Body of pancreas (tissue), 4 donors: ENCODE results near the gene SFXN2.

Experiments
- POLR2A ChIP-seq, 3 donors: fragments of 450-650 bp; IDR thresholded peaks; one replicate each; pipeline ENCODE4 v1.6.1; 2016; ENCODE audit warnings: antibody characterized with exemption in 3 of 3, mild to moderate bottlenecking in 2 of 3
- TF ChIP-seq, protein P1 (sequence below), 7 experiments: fragments of 450-650 bp in 4 of 7; fragments of 200-600 bp in 3 of 7; sonication (generic) in 3 of 7; IDR thresholded peaks; one replicate each; pipeline ENCODE4 v1.5.1; 2016 to 2019; ENCODE audit warnings: antibody characterized with exemption in 7 of 7

DNA sequence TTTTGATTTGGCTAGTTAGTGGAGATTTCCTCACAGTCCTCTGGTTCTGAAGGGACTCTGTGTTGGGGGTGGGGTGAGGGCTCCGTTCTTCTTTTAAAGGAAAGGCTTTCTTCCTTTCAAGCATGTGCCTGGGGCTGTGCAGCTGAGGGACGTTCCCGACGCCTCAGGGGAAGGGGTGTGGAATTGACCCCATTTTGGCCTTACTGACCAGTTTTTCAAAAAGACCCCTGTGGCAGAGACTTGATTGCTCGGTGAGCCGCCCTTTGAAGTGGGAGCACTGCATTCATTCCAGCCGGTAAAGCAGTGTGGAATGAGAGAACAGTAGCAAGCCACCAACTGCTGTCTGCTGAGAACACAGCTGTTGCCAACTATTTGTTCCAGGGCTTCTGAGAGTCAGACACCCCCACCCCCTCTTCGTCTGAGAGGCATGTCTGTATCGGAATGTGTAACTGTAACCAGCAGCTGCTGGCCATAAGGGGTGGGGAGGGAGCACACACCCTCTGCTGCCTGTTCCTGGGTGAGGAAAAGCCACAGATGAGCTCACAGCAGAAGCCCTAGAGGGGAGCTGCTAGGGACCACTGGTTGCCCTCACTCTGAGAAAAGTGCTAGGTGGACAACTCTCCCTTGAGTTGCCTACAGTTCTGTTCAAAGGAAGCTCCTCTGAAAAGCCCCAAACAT, 62.5 kb downstream of the SFXN2 start:
- TF ChIP-seq, protein P1, sequence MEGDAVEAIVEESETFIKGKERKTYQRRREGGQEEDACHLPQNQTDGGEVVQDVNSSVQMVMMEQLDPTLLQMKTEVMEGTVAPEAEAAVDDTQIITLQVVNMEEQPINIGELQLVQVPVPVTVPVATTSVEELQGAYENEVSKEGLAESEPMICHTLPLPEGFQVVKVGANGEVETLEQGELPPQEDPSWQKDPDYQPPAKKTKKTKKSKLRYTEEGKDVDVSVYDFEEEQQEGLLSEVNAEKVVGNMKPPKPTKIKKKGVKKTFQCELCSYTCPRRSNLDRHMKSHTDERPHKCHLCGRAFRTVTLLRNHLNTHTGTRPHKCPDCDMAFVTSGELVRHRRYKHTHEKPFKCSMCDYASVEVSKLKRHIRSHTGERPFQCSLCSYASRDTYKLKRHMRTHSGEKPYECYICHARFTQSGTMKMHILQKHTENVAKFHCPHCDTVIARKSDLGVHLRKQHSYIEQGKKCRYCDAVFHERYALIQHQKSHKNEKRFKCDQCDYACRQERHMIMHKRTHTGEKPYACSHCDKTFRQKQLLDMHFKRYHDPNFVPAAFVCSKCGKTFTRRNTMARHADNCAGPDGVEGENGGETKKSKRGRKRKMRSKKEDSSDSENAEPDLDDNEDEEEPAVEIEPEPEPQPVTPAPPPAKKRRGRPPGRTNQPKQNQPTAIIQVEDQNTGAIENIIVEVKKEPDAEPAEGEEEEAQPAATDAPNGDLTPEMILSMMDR (IDR thresholded peaks at IDR 0.05): no peak
- peak in 2 of 3 donors; percentile 27 to 48 for TF ChIP-seq POLR2A (IDR thresholded peaks at IDR 0.05)
